ENCODE data around the gene HDAC4.

Gene HDAC4

DNA sequence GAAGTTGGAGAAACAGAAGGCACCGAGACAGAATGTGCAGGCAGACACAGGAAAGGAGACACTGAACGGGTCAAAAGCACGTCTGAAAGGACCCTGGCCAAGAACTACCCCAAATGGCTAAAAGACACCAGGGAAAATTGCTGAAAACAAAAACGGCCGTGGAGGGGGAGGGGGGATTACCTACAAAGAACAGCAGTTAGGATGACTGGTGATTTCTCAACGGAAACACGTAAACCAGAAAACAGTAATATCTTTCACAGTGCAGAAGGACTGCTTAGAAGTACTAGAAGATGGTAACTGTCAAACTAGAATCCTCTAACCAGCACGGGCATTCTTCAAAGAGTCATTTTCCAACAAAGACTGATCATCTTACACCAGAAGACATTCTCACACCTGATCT is 142.6 kb downstream of the HDAC4 start:
- peaks cover 11% of the 10 kb centered on the region for H3K27me3 ChIP-seq (ENCODE audit: insufficient read depth, low read length, poor library complexity, severe bottlenecking)
- H3K9me2 ChIP-seq (replicated peaks; ENCODE audit: low read depth, low read length) = no peaks in the 10 kb centered on the region
- peaks cover 56% of the 10 kb centered on the region for H4K20me1 ChIP-seq (ENCODE audit: insufficient read depth, low read length, poor library complexity, severe bottlenecking)
- TF ChIP-seq EZH2phosphoT487 (IDR thresholded peaks at IDR 0.05; ENCODE audit: borderline replicate concordance) = no peak
- TF ChIP-seq, protein P1, sequence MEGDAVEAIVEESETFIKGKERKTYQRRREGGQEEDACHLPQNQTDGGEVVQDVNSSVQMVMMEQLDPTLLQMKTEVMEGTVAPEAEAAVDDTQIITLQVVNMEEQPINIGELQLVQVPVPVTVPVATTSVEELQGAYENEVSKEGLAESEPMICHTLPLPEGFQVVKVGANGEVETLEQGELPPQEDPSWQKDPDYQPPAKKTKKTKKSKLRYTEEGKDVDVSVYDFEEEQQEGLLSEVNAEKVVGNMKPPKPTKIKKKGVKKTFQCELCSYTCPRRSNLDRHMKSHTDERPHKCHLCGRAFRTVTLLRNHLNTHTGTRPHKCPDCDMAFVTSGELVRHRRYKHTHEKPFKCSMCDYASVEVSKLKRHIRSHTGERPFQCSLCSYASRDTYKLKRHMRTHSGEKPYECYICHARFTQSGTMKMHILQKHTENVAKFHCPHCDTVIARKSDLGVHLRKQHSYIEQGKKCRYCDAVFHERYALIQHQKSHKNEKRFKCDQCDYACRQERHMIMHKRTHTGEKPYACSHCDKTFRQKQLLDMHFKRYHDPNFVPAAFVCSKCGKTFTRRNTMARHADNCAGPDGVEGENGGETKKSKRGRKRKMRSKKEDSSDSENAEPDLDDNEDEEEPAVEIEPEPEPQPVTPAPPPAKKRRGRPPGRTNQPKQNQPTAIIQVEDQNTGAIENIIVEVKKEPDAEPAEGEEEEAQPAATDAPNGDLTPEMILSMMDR (conservative IDR thresholded peaks at IDR 0.05; ENCODE audit: low read length) = no peak
- H3F3A ChIP-seq (ENCODE audit: low read depth) = peaks cover 10% of the 10 kb centered on the region
- peaks cover 10% of the 10 kb centered on the region for H3K9me3 ChIP-seq (ENCODE audit: insufficient read depth, low read depth, low read length)
- H2AFZ ChIP-seq (ENCODE audit: low read length) = no peak overlapping the region
- no peak overlapping the region for H3K4me3 ChIP-seq (ENCODE audit: low read length, poor library complexity, severe bottlenecking)
- peak overlapping the region; percentile 75 for H3K4me2 ChIP-seq (ENCODE audit: low read depth, low read length, poor library complexity, severe bottlenecking)
- H3K4me1 ChIP-seq (ENCODE audit: insufficient read depth, low read length, poor library complexity, severe bottlenecking) = peaks cover 37% of the 10 kb centered on the region
- H3K36me3 ChIP-seq (ENCODE audit: insufficient read depth, low read length) = no peaks in the 10 kb centered on the region
- H3K9ac ChIP-seq (ENCODE audit: low read depth, low read length, poor library complexity, severe bottlenecking) = no peak overlapping the region
- H3K79me2 ChIP-seq (ENCODE audit: insufficient read depth, low read length) = peaks cover 36% of the 10 kb centered on the region; the same call in 1 of the 2 replicates

DNA sequence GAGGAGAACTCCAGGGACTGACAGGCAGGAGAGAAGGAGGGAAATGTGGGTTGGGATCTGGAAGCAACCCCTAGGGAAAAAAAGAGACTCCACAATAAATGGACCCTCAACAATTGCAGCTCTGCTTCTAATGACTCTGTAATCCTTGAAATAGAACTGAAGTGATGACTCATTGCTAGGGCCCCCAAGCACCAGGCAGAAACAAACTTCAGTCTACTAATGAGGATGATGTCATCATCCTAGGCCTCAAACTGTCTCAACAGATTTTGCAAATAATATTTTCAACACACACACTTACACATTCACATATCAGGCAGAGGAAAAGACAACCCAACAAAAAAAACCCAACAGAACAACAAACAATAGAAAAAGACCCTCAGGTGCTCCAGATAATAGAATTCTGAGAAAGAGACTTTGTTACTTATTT is 143.3 kb downstream of the HDAC4 start:
- peaks cover 54% of the 10 kb centered on the region for H4K20me1 ChIP-seq (ENCODE audit: insufficient read depth, low read length, poor library complexity, severe bottlenecking)
- peaks cover 40% of the 10 kb centered on the region; the same call in 1 of the 2 replicates for H3K79me2 ChIP-seq (ENCODE audit: insufficient read depth, low read length)
- no peak overlapping the region for H3K4me2 ChIP-seq (ENCODE audit: low read depth, low read length, poor library complexity, severe bottlenecking)

DNA sequence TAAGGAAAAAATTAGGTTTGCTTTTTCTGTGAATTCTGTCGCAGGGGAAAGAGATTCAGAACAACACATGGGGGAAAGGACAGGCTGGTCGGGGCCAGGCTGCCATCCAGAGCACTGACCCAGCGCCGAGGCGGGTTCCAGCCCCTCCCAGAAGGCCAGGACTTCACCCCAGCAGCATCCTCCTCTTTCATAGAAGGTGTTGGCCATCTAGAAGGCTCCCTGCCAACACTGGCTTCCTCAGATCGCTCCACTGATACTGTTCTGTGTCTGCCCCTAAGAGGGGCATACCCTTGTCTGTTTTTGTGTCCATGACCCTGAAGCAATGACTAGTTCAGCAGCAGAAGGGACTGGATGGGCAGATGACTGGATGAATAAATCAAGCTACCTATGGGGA is 144.5 kb downstream of the HDAC4 start:
- peaks cover 10% of the 10 kb centered on the region for H3K9me3 ChIP-seq (ENCODE audit: insufficient read depth, low read depth, low read length)
- H3K4me2 ChIP-seq (ENCODE audit: low read depth, low read length, poor library complexity, severe bottlenecking) = no peak overlapping the region
- peaks cover 39% of the 10 kb centered on the region; the same call in 1 of the 2 replicates for H3K79me2 ChIP-seq (ENCODE audit: insufficient read depth, low read length)
- H3K4me3 ChIP-seq (ENCODE audit: low read length, poor library complexity, severe bottlenecking) = no peak overlapping the region
- peaks cover 43% of the 10 kb centered on the region for H4K20me1 ChIP-seq (ENCODE audit: insufficient read depth, low read length, poor library complexity, severe bottlenecking)
- TF ChIP-seq EZH2phosphoT487 (IDR thresholded peaks at IDR 0.05; ENCODE audit: borderline replicate concordance) = no peak
- TF ChIP-seq, protein P1 (conservative IDR thresholded peaks at IDR 0.05; ENCODE audit: low read length) = no peak
- H2AFZ ChIP-seq (ENCODE audit: low read length) = no peak overlapping the region
- no peaks in the 10 kb centered on the region for H3K36me3 ChIP-seq (ENCODE audit: insufficient read depth, low read length)
- peaks cover 37% of the 10 kb centered on the region for H3K4me1 ChIP-seq (ENCODE audit: insufficient read depth, low read length, poor library complexity, severe bottlenecking)
- no peak overlapping the region for H3K9ac ChIP-seq (ENCODE audit: low read depth, low read length, poor library complexity, severe bottlenecking)
- H3K27me3 ChIP-seq (ENCODE audit: insufficient read depth, low read length, poor library complexity, severe bottlenecking) = no peaks in the 10 kb centered on the region
- H3F3A ChIP-seq (ENCODE audit: low read depth) = peaks cover 10% of the 10 kb centered on the region
- no peaks in the 10 kb centered on the region for H3K9me2 ChIP-seq (replicated peaks; ENCODE audit: low read depth, low read length)

More for the DNA sequence above, 143.3 kb downstream of the HDAC4 start:
- Histone ChIP-seq H3F3A (ENCODE audit: low read depth) (peaks cover 10% of the 10 kb centered on the region), H3K9me3 (ENCODE audit: insufficient read depth, low read depth, low read length) (peaks cover 10% of the 10 kb centered on the region), H3K36me3 (ENCODE audit: insufficient read depth, low read length) (no peaks in the 10 kb centered on the region), H3K4me3 (ENCODE audit: low read length, poor library complexity, severe bottlenecking) (no peak overlapping the region), H3K4me1 (ENCODE audit: insufficient read depth, low read length, poor library complexity, severe bottlenecking) (peaks cover 37% of the 10 kb centered on the region), H3K27me3 (ENCODE audit: insufficient read depth, low read length, poor library complexity, severe bottlenecking) (peaks cover 5% of the 10 kb centered on the region), H3K9me2 (replicated peaks; ENCODE audit: low read depth, low read length) (no peaks in the 10 kb centered on the region), H3K9ac (ENCODE audit: low read depth, low read length, poor library complexity, severe bottlenecking) (no peak overlapping the region), H2AFZ (ENCODE audit: low read length) (no peak overlapping the region)
- TF ChIP-seq EZH2phosphoT487 (IDR thresholded peaks at IDR 0.05; ENCODE audit: borderline replicate concordance) = no peak
- TF ChIP-seq, protein P1 (conservative IDR thresholded peaks at IDR 0.05; ENCODE audit: low read length) = no peak

All from Loucy (cell line).